ENCODE data around the gene TBXAS1.

DNA sequence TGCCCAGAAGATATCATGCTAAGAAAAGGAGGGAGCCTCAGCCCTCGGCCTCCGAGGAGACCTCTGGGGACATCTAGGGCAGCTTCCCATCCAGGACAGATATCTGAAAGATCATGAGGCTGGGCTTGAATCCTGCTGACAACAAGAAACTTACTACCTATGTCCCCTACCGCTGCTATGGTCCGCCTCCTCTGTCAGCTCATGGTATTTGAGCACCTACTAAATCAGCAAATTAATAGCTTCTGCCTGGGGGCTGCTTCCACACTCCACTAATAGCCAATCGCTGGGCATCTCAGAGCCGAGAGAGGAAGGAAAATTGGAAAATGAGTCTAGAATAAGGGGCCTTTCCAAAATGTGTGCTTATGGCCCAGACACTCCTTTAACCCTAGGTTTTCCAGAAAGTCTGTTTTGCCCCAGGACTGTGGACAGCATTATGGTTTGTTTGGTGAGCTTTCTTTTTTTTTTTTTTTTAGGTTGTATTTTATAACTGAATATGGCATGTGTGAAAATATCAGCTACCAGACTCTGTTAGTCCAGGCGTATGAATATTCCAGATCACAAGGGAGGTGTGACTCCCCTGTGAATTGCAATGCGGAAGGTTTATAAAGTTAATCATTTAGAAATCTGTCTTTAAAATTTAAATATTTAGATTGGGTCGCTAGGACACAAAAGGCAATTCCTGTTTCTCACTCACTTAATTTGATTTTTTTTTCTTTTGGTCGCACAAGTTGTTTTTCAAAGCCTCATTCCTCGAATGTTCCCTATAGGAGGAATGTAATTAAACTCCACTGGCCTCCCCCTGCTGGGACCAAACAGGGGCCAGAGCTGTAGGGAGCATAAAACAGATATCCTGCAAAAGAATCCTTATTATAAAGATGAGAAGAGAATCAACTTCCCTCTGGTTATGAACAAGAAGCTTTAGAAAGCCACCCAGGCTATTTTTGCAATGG is 144.3 kb downstream of the TBXAS1 start:
- TF ChIP-seq, protein P1, sequence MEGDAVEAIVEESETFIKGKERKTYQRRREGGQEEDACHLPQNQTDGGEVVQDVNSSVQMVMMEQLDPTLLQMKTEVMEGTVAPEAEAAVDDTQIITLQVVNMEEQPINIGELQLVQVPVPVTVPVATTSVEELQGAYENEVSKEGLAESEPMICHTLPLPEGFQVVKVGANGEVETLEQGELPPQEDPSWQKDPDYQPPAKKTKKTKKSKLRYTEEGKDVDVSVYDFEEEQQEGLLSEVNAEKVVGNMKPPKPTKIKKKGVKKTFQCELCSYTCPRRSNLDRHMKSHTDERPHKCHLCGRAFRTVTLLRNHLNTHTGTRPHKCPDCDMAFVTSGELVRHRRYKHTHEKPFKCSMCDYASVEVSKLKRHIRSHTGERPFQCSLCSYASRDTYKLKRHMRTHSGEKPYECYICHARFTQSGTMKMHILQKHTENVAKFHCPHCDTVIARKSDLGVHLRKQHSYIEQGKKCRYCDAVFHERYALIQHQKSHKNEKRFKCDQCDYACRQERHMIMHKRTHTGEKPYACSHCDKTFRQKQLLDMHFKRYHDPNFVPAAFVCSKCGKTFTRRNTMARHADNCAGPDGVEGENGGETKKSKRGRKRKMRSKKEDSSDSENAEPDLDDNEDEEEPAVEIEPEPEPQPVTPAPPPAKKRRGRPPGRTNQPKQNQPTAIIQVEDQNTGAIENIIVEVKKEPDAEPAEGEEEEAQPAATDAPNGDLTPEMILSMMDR (IDR thresholded peaks at IDR 0.05; ENCODE audit: control extremely low read depth in 1 of 3, insufficient read depth in 1 of 3, low read depth in 1 of 3, low read length in 3 of 3): no peak
- TF ChIP-seq ZNF274 (IDR thresholded peaks at IDR 0.05; ENCODE audit: borderline replicate concordance, extremely low read depth, low read length) (no peak), POLR2A (IDR thresholded peaks at IDR 0.05; ENCODE audit: control extremely low read depth in 1 of 2, low read depth in 2 of 2, low read length in 2 of 2) (no peak)

Measured in H1 (cell line).